Measurements from ENCODE around the gene C9orf78. TPM values are rescaled to one million over a fixed set of nuclear protein-coding genes. Genes with fewer than 3 reads are reported as not detected.

The C9orf78 gene
- total RNA-seq: 38.9 and 45.9 TPM in 2 replicates
- long read RNA-seq, transcript C9orf78-201 (9 exons, 1,795 nt): major isoform, 255 of 273 reads
- long read RNA-seq, partial matches to known transcripts: 6 of 273 reads
- long read RNA-seq, other reads (novel, unspliced or antisense): 12 of 273 reads

- H3K4me1 Mint-ChIP-seq (ENCODE audit: unreplicated experiment): peaks cover 48% of the 10 kb centered on the region
- no peak for TF ChIP-seq CTCF (IDR thresholded peaks at IDR 0.05)
Observed at GRCh38 chr9:129835128-129835859, at the start of gene C9orf78, which contains the start of gene USP20. TSS of gene C9orf78 (minus strand) at chr9:129835275. CDS start at chr9:129835221, 54 bp downstream. TSS of gene USP20 (plus strand) at chr9:129835458. CDS start at chr9:129852556, 17,098 bp downstream.

GRCh38 chr9:129884220-129885017 lies 49.3 kb upstream of the C9orf78 start:
- Mint-ChIP-seq H3K9me3 (ENCODE audit: unreplicated experiment) (no peaks in the 10 kb centered on the region), H3K36me3 (ENCODE audit: unreplicated experiment) (peaks cover 17% of the 10 kb centered on the region), H3K27ac (ENCODE audit: unreplicated experiment) (peak overlapping the region; percentile 79), H3K4me3 (ENCODE audit: unreplicated experiment) (peak overlapping the region; percentile 45), H3K4me1 (ENCODE audit: unreplicated experiment) (peaks cover 36% of the 10 kb centered on the region), H3K27me3 (ENCODE audit: unreplicated experiment) (no peaks in the 10 kb centered on the region)
- no peak for DNase-seq (ENCODE audit: extremely low spot score, unreplicated experiment)
- TF ChIP-seq CTCF (IDR thresholded peaks at IDR 0.05): no peak

More at GRCh38 chr9:129835128-129835859, at the start of gene C9orf78, which contains the start of gene USP20:
- H3K27ac Mint-ChIP-seq (ENCODE audit: unreplicated experiment): peak within 1 kb of the TSS; percentile 97
- H3K36me3 Mint-ChIP-seq (ENCODE audit: unreplicated experiment): peaks cover 15% of the 10 kb centered on the region
- DNase-seq (ENCODE audit: extremely low spot score, unreplicated experiment): peak; percentile 99
- H3K9me3 Mint-ChIP-seq (ENCODE audit: unreplicated experiment): no peaks in the 10 kb centered on the region
- no peaks in the 10 kb centered on the region for H3K27me3 Mint-ChIP-seq (ENCODE audit: unreplicated experiment)
- peak within 1 kb of the TSS; percentile 98 for H3K4me3 Mint-ChIP-seq (ENCODE audit: unreplicated experiment)

- H3K27ac Mint-ChIP-seq (ENCODE audit: unreplicated experiment): no peak overlapping the region
- H3K27me3 Mint-ChIP-seq (ENCODE audit: unreplicated experiment): no peaks in the 10 kb centered on the region
Observed at GRCh38 chr9:129881547-129882324, 46.7 kb upstream of the C9orf78 start.

More at GRCh38 chr9:129881547-129882324, 46.7 kb upstream of the C9orf78 start:
- DNase-seq (ENCODE audit: extremely low spot score, unreplicated experiment): no peak
- no peak overlapping the region for H3K4me3 Mint-ChIP-seq (ENCODE audit: unreplicated experiment)
- no peaks in the 10 kb centered on the region for H3K9me3 Mint-ChIP-seq (ENCODE audit: unreplicated experiment)
- H3K4me1 Mint-ChIP-seq (ENCODE audit: unreplicated experiment): peaks cover 26% of the 10 kb centered on the region
- H3K36me3 Mint-ChIP-seq (ENCODE audit: unreplicated experiment): peaks cover 20% of the 10 kb centered on the region
- TF ChIP-seq CTCF (IDR thresholded peaks at IDR 0.05): no peak

All from osteocyte (in vitro differentiated cells).